Frontal cortex (tissue), 4 donors: Measurements from ENCODE around the gene RHD. TPM values are rescaled to one million over a fixed set of nuclear protein-coding genes. Genes with fewer than 3 reads are reported as not detected.
"Not testable (repeated sequence)": the region's sequence is repeated elsewhere in the genome, so short reads cannot be mapped to it uniquely, and the experiment has no call there.

Experiments
- DNase-seq, 2 donors: peaks; one replicate each; pipeline ENCODE4 v3.0.0; 2012; ENCODE audit warnings: low spot score in 2 of 2
- FAIRE-seq: peaks from 2 replicates; lab custom pipeline; 2012; peaks lifted over from hg19 to GRCh38; lab: Jason Lieb, UNC
- total RNA-seq: library from RNA; depleted of rRNA; stranded (reverse); fragments of >200 nt; gene quantifications from one replicate; pipeline ENCODE4 v1.2.3, GENCODE V29; 2014
- donor health status: control.
- donor health status: control.
- donor health status: control.

Gene RHD
- total RNA-seq, 1 donor from 2014 or later = 0.41 TPM

DNA sequence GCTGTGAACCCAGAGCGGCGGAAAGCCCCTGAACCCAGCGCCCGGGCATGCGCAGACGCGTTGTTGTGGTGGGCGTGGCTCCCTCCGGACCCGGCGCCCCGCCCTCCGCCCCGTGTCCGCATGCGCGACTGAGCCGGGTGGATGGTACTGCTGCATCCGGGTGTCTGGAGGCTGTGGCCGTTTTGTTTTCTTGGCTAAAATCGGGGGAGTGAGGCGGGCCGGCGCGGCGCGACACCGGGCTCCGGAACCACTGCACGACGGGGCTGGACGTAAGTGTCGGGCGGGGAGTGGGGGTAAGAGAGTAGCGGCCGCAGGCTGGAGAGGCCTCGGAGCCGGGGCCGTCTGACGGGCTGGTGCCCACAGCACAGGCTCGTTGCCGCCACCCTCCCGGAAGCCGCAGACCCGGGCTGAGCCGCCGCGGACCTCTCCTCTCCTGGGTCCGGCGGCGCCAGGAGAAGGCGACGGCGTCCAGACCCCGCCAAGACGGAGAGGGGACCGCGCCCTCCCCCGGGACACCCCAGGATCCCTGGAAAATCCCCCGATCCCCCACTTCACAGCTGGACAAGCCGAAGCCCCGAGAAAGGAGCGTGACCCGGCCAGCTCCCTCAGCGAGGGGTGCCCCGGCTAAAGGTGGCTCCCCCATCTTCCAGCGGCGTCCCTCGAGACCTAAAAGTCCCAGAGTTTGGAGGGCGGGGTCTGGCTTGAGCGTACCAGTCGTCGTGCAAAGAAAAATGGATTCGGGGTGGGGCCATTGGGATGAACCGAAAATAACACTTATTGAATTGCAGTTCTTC is 66.1 kb downstream of the RHD start, which contains the start of gene TMEM50A:
Gene TMEM50A (plus strand): TSS at position 147 of the 794 bp plus-strand sequence. CDS start 2,153 bp downstream, outside the sequence.
- FAIRE-seq (no peak), DNase-seq (peak; percentile 82 to 83)

DNA sequence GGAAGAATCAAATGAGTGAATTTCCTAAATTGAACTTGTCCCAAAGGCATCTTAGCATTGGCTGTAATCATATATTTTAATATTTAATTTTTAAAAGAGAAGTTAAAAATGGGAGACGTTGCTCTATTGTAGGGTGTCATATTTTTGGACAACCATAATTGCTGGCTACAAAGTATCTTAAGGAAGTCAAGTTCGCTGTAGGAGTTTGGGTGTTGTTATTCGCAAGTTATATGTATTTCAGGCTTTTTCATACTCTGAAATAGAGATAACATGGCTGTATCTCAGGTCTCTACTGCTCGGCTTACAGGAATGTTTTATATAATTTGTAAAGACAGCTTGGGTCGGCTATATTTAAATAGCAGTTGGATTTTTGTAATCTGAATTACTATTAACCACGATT is 66.7 kb downstream of the RHD start:
- DNase-seq (no peak), FAIRE-seq (no peak)

GRCh38 chr1:25341746-25342145 is 69.4 kb downstream of the RHD start:
- no peak for FAIRE-seq

DNA sequence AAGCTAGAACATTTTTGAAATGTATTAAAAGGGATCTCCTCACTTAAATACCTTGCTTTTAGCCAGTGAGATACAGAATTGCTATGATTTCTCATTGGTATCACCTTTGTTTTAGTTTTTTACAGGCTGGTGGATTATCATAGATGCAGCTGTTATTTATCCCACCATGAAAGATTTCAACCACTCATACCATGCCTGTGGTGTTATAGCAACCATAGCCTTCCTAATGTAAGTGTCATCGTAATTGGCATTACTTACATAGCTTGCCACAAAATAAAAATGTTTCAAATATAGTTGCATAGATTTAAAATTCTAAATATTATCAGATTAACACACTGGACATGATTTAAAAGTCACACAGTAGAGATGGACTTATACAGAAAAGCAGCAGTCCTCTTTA is 70.5 kb downstream of the RHD start:
- FAIRE-seq (no peak), DNase-seq (no peak)

More at GRCh38 chr1:25341746-25342145, 69.4 kb downstream of the RHD start:
- no peak for DNase-seq

GRCh38 chr1:25343872-25344271 is 71.6 kb downstream of the RHD start:
- FAIRE-seq (no peak), DNase-seq (no peak)

GRCh38 chr1:25347556-25347955 is 75.2 kb downstream of the RHD start:
- DNase-seq (no peak), FAIRE-seq (no peak)

DNA sequence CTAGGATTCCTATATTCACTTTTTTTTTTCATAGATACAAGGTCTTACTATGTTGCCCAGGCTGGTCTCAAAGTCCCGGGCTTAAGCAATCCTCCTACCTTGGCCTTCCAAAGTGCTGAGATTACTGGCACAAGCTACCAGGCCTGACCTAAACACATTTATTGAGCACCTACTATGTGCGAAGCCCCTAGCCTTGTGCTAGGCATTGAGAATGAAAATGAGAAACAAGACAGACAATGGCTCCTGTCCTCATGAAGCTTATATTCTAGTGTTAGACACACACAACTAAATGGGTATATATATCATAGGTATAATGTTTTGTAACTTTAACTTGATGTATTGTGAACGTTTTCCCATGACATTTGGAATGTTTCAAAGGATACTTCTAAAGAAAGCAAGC is 77.3 kb downstream of the RHD start:
- FAIRE-seq (no peak), DNase-seq (no peak)

DNA sequence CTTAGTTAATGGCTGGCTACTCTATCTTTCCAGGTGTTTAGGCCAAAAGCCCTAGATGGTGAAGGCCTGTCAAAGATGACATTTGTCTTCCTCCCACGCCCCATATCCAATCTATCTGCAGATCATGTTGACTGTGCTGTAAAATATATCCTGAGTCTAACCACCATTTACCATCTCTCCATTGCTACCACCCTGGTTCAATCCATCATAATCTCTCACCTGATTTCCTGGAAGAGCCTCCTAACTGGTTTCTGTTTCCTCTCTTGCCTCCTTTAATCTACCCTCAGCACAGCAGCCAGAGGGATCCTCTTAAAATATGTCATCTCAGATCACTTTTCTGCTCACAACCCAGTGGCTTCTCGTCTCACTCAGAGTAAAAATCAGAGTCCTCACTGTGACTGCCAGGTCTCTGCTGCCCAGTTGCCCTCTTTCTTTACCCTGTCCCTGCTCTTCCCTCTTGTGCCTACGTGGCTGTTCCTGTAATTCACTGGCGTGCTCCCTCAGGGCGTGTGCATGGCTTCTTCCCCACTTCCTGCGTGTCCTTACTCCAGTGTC is 83.6 kb downstream of the RHD start:
- no peak for DNase-seq
- no peak for FAIRE-seq

DNA sequence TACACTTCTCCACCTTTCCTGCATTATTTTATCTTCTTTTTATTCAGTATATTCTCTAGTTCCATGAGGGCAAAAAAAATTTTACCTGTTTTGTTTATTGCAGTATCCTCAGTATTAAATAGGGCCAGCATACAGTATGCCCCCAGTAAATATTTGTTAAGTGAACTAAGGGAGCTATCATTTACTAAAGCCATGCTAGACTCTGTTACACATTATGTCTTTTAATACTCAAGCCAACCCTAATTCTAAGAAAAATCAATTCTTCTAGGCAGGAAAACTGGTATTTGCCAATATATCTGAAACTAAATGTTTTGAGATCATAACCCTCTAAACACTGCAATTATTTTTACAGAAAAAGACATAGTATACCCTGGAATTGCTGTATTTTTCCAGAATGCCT is 84.1 kb downstream of the RHD start:
- DNase-seq = no peak
- FAIRE-seq = no peak

- FAIRE-seq = no peak
- DNase-seq = no peak
These were observed 84.5 kb downstream of the RHD start for GRCh38 chr1:25356848-25357247.

DNA sequence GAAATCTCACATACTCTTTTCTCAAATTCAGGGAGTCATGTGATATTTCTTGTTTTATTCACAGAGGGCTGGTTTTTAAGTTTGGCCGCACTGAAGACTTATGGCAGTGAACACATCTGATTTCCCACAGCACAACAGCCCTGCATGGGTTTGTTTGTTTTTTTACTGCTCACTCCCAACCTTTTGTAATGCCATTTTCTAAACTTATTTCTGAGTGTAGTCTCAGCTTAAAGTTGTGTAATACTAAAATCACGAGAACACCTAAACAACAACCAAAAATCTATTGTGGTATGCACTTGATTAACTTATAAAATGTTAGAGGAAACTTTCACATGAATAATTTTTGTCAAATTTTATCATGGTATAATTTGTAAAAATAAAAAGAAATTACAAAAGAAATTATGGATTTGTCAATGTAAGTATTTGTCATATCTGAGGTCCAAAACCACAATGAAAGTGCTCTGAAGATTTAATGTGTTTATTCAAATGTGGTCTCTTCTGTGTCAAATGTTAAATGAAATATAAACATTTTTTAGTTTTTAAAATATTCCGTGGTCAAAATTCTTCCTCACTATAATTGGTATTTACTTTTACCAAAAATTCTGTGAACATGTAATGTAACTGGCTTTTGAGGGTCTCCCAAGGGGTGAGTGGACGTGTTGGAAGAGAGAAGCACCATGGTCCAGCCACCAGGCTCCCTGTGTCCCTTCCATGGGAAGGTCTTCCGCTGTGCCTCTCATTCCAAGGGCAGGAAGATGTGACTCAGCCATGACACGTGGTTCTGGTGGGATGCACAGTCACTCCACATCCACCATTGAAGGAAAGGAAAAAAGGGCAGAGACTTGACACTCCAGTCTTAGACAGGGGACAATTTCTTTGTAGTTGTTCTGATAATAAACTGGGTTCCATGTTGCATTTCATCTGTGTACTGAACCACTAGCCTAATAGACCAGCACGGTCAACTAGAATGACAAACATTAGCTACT is 88.6 kb downstream of the RHD start:
- FAIRE-seq (no peak), DNase-seq (no peak)

DNA sequence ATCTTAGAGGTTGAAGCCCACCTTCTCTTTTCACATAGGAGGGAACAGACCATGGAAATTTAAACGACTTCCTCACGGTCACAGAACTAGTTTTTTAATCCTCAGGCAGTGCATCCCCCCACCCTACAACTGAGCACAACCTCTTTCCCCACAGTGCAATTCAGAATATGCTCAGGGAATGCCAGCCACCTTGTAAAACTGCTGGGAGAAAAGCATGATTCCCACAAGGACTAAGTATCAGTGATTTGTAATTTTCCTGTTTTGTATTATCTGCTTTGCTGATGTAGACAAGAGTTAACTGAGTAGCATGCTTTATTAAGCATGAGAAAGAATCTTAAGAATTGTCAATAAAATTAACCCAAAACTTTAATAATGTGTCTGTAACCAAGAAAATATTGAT is 89.6 kb downstream of the RHD start:
- no peak for FAIRE-seq
- no peak for DNase-seq

DNA sequence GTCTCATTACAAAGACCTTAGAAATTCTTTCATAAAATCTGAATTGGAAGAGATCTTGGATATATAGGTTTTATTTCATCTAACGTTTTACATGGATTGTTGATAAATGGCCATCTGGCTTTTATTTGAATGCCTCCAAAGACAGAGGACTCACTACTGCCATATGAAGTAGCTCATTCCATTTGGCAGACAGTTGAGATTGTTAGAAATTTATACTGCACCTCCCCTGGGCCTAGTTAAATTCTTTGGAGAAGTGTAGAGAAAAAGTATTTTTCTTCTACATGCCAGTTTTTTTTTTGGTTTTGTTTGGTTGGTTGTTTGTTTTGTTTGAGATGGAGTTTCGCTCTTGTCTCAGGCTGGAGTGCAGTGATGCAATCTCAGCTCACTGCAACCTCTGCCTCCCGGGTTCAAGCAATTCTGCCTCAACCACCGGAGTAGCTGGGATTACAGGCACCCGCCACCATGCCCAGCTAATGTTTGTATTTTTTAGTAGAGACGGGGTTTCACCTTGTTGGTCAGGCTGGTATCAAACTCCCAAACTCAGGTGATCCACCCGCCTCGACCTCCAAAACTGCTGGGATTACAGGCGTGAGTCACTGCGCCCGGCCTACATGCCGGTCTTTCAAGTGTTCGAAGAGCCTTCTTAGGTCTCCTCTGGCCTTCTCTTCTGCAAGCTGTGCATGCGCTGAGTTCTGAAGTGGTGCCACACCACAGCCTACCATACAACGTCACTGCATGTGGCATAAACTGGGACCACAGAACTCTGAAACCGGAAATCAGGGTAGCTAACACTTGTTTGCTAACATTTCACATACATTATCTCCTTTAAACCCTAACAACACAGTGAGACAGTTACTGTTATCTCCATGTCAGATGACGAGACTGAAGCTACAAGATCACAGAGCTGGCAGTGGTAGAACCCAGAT is 90.6 kb downstream of the RHD start:
- FAIRE-seq = not testable (repeated sequence)

GRCh38 chr1:25369241-25369640 is 96.9 kb downstream of the RHD start:
- FAIRE-seq (no peak), DNase-seq (no peak)

More for the DNA sequence above, 90.6 kb downstream of the RHD start:
- DNase-seq = not testable (repeated sequence)

- FAIRE-seq, DNase-seq: not testable (repeated sequence)
These were observed 97.5 kb downstream of the RHD start for GRCh38 chr1:25369691-25370271.

DNA sequence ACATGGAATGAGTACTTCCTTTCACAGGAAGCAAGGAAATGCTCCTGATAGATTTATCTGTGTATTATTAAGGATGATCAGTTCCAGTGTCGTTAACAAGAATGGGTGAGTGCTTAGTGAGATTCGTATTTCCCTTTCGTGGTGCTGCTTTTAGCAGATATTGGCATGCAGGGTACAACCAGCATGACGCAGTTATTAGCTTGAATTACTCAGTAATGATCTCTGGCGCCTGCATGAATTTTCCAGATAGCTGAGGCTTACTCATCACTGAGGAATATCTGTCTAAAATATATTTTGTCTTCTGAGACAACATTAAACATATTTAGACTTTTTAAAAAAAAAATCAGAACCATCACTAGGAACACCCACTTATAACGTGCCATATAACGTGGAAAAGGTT is 99.4 kb downstream of the RHD start:
- FAIRE-seq, DNase-seq: not testable (repeated sequence)

GRCh38 chr1:25378367-25378766 is 106.1 kb downstream of the RHD start:
- not testable (repeated sequence) for FAIRE-seq, DNase-seq
